ENCODE data around the gene TLR10.

DNA sequence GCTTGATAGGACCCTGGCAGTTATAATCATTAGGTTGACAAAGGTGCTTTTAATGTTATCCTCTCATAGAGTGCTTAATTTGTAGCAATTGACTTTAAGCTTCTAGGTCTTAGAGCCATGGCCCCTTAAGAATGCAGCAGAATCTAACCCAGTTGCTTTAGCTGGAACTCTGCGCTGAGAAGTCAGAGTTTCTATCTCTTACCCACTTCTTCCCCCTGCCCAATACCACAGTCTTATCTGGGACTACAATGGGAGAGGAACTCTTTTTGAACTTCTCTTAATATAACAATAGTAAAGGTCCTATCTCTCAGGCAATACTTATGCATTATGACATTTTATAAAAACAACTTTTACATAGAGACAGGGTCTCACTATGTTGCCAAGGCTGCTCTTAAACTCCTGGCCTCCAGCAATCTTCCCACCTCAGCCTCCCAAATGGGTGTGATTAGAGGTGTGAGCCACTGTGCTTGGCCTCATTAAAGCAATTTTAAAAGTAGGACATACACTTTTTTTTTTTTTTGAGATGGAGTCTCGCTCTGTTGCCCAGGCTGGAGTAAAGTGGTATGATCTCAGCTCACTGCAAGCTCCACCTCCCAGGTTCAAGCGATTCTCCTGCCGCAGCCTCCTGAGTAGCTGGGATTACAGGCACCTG, 1.8 kb downstream of the TLR10 start:
- TF ChIP-seq POLR2A (IDR thresholded peaks at IDR 0.05; ENCODE audit: low read length) (no peak), GATA1 (IDR thresholded peaks at IDR 0.05; ENCODE audit: low read depth, low read length) (no peak)

All from erythroblast (primary cell).